D721Med (cell line): Measurements from ENCODE around the gene HIP1.

Experiments
- DNase-seq: peaks from one replicate; pipeline ENCODE4 v3.0.0; 2011; ENCODE audit warnings: low spot score; ENCODE audit not compliant: insufficient read length
- FAIRE-seq: peaks from 2 replicates; lab custom pipeline; 2011; peaks lifted over from hg19 to GRCh38; lab: Jason Lieb, UNC
- TF ChIP-seq, protein P1 (sequence below): IDR thresholded peaks from 2 replicates; pipeline ENCODE4 v1.5.1; 2012; ENCODE audit warnings: mild to moderate bottlenecking, control low read depth; ENCODE audit not compliant: insufficient read depth; ENCODE audit errors: missing control alignments

HIP1 gene

DNA sequence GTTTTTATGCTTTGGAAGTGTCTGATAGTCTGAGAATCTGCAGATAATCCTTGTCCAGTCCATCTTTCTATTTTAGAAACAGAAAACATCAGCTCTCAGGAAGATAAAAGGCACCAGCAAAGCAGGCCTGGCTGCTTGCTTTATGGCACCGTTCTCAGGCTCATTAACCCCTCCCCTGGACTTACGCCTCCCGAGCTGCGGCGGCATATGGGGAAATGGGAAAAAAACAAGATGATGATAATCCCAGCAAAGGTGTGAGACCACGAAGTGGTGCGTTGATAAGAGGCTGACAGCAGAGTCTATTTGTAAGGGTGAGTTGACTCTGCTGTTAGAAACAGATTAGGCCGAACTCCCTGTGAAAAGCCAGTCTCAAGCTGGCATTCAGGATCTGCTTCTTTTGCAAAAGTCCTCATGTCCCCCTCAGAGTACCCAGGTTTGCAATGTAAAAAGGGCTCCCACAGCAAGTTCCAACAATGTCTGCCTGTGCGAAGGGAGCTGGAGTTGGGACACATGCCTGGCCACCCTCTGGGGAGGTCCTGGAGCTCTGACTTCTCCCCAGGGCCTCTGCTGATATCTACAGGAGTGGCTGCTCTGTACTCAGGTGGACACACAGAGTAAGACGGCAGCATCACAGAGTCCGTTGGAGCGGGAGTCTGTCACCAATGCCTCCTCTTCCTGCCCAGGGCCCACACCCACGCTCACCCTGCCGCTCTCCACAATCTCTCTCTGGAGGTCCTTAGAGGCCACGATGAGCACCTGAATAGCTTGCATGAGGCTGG, 192.3 kb downstream of the HIP1 start:
- FAIRE-seq (peak; percentile 89), DNase-seq (peak; percentile 61)
- TF ChIP-seq, protein P1, sequence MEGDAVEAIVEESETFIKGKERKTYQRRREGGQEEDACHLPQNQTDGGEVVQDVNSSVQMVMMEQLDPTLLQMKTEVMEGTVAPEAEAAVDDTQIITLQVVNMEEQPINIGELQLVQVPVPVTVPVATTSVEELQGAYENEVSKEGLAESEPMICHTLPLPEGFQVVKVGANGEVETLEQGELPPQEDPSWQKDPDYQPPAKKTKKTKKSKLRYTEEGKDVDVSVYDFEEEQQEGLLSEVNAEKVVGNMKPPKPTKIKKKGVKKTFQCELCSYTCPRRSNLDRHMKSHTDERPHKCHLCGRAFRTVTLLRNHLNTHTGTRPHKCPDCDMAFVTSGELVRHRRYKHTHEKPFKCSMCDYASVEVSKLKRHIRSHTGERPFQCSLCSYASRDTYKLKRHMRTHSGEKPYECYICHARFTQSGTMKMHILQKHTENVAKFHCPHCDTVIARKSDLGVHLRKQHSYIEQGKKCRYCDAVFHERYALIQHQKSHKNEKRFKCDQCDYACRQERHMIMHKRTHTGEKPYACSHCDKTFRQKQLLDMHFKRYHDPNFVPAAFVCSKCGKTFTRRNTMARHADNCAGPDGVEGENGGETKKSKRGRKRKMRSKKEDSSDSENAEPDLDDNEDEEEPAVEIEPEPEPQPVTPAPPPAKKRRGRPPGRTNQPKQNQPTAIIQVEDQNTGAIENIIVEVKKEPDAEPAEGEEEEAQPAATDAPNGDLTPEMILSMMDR = no peak

DNA sequence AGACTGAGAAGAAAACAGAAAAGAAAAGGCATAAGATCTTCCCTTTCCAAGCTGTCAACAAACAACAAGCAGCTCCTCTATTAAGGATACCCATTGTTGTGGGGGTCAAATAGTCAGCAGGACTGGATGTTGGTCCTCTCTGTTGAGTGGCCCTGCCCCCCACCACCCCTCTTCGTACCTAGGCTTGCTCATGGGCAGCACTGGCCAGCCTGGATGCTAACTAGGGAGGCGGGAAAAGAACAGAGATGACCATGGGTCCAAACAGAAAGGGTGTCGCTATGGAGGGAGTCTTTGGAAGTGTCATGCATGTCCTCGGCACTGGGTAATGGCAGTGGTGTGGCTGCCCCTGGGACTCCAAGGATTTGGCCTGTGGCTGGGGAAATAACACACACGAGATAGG, 201.0 kb downstream of the HIP1 start:
- no peak for FAIRE-seq
- TF ChIP-seq, protein P1 = no peak

DNA sequence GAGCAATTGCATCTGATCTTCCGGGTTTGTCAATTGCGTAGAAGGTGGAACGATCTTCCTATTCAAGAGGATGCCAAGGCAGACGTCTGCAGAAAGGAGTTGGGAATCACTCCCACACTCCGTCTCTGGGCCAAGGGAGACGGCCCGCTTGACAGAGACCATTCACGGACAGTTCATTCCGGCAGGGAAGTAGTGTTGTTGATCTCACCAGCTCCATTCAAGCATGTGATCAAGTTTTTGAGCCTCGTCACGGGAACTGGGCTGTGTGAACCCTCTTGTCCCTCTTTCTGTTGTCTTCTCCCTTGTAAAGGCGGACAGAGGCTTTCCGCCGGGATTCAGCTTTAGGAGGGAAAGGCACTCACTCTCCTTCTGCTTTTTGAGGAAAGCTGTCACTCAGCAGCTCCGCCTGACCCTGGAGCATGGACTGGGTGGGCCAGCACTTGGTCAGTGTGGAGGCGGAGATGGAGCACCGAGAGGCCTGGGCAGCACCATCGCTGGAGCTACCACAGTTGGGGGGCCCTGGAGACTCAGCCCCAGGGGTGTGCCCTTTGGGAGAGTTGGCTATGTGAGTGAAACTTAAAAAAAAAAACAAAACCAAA, 201.7 kb downstream of the HIP1 start:
- TF ChIP-seq, protein P1 = no peak
- FAIRE-seq (no peak), DNase-seq (no peak)

More for the DNA sequence above, 201.0 kb downstream of the HIP1 start:
- DNase-seq = no peak

DNA sequence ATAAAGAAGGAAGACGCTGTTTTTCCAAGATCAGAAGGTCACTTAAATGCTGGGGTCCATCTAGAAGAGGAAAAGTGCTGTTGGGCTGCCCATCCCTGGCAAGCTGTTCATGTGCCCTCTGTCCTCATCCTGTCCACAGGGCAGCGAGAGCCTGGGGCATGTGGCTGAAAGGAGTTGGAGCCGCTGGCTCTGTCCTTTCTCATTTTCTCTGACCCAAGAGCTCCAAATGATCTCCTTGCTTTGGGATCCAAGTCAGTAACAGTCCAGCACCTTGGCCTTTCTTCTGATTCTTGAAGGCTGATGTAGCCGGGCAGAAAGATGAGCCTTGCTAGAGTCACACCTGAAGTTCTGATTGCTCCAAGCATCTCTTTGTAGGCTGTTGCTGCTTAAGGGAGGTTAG, 202.2 kb downstream of the HIP1 start:
- DNase-seq (no peak), FAIRE-seq (no peak)
- TF ChIP-seq, protein P1 = no peak

DNA sequence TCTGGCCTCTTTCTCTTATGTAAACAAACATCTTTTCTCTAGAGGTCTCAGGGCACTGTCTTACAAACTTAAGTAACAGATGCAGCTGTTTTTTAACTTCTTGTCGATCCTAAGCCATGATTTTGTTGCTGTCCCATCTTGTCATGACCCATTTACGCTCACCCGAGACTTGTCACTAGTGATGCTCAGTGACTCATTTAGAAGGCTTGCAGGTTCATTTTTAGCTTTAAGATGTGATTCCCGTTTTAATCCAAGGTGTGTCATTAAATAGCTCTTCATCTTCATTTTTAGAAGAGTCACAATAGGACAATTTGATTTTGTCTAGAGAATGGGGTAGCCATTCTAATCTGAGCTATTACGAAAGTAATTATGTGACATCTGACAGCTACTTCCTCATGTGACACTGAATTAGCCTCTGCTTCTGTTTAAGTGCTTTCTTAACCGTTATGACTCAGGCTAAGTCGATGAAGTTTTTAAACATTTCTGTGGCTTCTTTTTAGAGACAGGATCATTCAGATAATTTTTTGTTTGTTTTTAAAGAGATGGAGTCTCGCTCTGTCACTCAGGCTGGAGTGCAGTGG, 203.9 kb downstream of the HIP1 start:
- DNase-seq = no peak
- no peak for FAIRE-seq
- TF ChIP-seq, protein P1 = no peak

DNA sequence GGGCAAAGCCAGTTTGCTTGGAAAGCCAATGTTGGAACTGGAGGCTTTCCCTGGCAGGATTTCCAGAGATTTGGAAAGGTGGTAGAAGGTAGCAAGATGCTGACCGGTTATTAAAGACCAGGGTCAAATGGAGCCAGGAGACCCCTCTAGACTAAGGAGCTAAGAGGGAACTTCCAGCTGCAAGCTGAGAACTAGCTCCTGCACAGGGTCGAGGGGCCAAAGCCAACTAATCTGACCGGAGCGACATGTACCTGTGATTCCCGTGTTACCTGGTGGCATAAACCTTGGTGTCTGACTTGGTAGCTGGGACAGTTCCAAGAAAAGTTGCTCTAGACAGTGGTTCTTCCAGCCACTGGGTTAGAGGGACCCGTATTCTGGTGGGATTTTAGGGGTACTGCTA, 204.8 kb downstream of the HIP1 start:
- FAIRE-seq (no peak), DNase-seq (no peak)
- TF ChIP-seq, protein P1 = no peak
